Activated T-helper 1 cell treated with anti-CD3 and anti-CD28 coated beads, Interleukin-2, amount 50 U/mL, for 16 hours (primary cell): Measurements from ENCODE around the gene MYO3A.

Experiments used
- DNase-seq, 2 donors: peaks; one replicate each; pipeline ENCODE4 v3.0.0-alpha.2; 2020; ENCODE audit warnings: low read depth in 1 of 2, low spot score in 1 of 2

The MYO3A gene

DNA sequence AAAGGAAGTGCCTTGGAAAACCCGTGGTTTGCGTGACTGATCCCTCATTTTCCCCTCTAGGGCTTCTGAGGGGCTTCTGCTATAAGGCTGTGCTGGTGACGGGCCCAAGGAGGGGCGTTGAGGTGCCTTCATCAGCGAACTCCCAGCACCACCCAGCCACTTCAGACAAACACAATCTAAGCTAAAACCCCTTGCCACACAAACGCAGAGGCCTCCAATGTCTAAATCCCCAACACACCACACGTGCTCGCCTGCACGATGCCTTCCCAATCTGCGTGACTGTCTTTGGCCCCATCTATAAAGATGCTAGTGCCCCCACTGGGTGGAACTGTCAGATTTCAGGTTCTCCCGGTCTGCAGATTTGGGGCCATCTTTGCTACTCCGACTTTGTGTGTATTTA is 278.5 kb downstream of the MYO3A start:
- no peak for DNase-seq

DNA sequence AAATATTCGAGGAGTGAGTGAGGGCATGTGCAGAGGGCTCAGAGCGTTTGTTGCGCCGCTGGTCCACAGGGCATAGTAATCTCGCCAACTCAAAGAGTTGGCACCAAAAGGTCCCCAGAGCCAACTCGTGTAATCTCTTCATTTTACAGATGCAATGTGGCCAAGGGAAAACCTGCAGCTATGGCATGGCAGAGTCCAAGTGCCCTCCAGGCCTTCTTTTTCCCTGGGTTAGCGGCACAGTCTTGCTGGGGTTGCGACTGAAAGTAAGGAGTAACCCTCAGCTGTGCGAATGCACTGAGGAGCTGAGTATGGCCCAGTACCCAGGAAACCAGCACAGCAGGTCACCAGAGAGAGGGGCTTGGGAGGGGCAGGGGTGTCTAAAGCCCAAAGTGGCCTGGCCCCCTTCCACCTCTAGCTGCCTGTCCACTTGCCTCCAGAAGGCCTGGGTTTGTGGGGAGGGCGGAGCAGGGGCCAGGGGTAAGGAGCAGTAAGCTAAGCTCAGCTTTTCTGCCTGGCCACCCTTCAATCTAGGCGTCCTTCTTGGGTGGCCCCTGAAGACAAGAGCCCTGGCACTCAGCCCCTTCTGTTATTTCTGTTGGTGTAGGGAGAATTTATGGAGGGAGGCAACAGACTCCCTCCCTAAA is 279.2 kb downstream of the MYO3A start:
- DNase-seq: no peak

DNA sequence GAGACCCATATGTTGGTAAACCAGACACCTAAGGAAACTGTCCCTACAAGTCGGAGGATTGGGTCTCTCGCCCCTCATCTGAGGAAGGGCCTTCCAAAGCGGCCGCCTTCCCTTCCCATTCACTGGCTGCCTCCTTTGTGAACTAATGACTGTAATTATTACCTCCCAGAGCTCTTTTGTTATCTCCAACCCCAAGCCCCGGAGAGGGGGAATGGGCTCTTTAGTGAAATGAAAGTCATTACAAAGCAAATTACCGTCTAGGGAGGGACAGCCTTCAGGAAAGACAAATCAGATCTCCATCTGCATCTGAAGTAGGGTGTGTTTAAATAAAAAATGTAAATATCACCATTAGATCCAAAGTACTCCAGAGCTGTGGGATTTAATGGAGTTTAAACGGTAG is 280.0 kb downstream of the MYO3A start:
- no peak for DNase-seq

DNA sequence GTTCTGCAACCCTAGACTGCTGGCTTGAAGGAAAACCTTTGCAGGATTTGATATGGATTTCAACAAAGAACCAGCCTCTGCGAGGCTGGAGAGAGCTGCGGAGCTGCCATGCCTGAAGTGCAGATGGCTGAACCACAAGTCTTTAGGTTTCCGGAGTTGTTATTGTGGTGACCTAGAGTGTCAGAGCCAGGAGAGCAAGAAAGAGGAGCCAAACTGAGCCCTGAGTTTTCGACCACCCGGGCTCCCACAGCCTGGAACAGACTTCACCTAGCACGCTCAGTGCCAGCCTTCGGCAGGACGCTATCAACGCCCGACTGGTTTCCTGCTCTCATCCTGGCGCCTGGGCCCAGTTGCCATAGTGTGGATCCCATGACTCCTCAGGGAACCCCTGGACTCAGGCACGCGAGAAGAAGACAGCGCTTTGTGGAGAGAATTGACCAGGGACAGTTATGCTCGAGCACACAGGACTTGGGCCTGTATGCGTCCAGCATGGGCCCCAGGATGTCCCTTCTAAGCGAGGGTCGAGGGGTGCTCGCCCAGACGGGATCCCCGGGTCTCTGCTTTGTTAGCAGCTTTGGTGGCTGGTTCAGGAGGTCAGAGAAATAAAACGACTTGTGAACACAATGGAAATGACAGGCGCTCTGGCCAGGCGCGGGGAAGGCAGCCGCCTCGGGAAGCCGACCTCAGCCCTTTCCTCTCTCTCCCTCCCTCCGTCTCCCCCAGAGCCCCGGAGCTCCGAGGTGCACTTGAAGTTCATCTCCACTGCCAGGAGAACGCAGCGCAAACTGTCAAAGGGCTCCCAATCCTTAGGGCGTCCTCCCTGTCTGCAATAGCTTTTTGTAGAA is 280.7 kb downstream of the MYO3A start:
- no peak for DNase-seq

GRCh38 chr10:26215396-26215934 is 281.4 kb downstream of the MYO3A start:
- no peak for DNase-seq

DNA sequence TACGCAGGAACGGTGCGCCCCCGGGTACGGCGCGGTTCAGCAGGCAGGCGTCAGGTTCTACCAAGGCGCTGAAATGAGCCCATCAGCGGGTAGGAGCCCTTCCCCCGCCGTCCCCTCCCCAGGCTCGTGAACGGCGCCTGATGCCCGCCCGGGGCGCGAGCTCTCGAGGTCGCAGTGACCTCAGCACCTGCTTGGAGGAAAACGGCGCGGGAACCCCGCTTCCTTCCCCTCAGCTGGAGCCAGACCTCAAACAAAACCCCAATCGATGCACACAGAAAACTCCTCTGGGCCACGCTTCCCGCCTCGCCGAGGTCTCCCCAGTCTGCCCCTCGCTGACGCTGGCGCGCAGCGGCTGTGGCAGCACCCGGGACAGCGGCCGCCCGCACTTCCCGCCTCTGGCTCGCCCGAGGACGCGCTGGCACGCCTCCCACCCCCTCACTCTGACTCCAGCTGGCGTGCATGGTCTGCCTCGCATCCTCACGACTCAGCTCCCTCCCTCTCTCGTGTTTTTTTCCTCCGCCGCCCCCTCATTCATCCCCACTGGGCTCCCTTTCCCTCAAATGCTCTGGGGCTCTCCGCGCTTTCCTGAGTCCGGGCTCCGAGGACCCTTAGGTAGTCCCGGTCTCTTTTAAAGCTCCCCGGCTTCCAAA is 282.0 kb downstream of the MYO3A start:
- DNase-seq: no peak

- DNase-seq: no peak
Observed at GRCh38 chr10:26216585-26217395, 282.8 kb downstream of the MYO3A start, which contains the start of gene GAD2. GAD2 (plus strand) TSS chr10:26216774; CDS start chr10:26216810, 36 bp downstream.

GRCh38 chr10:26217396-26218086 is 283.5 kb downstream of the MYO3A start:
- DNase-seq: no peak

GRCh38 chr10:26219676-26220075 is 285.6 kb downstream of the MYO3A start:
- no peak for DNase-seq

DNA sequence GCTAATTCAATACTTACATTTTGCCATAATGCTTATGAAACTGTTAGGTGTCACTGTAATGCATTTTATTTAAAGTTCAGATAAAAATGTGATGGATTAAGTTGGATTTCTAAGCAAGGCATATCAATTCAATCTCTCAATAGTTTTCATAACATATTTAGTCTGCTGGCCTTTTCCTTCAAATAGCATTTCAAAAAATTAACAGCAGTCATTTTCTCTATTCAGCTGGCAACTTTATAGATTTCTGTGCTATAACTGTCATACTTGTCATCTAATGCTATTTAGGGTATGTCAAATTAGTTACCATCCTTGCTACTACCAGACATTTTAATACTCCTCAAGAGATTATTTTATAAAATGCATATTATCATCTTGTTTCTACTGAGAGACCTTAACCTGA is 286.9 kb downstream of the MYO3A start:
- no peak for DNase-seq

DNA sequence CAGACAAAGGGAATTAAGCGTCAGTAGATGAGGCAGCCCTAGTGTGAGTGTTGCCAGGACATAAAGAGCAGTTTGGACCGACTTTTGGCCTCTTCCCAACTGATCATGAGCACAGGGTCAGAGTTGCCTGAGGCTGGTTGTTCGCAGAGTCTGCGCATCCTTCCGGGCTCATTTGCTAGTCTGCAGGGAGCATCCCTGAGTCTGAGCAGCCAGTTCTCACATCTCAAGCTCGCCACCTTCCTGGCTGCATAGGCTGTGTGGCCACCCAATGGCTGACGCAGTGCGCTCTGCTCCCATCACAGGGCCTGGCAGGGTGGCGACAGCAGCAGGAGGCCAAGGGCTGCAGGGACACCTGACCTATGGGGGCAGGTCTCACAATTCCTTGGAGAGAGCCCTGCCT is 287.5 kb downstream of the MYO3A start:
- no peak for DNase-seq

DNA sequence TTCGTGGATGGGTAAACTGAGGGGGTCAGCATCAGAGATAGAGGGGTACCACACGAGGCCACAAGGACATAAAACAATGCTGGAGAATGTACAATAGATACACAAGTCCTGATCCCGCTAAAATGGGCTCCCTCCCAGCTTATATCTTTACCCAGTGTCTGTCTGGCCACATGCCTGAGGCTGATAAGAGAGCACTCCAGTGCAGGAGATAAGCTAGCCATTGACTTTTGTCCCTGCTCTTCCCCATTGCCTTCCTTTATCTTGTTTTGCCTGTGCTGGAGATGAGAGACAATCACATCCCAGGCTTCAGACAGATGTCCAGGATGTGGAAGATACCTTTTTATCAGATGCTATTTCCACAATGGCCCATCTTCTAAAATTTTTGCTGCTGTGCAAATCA is 288.5 kb downstream of the MYO3A start:
- DNase-seq: no peak

DNA sequence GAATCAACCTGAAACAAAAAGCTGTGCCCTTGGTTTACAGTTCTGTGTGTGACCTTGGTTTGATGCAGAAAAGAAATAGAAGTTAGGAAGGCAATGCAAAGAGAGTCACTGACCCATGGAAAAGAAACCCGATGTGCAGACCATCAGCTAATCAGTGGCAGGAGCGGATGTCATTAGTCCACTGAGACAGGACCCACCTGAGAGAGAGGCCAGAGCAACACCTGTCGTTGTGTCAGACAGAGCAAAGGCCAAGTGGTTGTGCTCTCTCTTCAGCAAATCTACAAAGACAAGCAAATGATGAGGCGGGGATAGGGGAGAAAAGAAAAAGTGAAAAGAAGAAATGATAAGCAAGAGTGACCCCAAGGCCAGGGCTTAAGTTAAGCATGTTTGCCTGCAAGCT is 291.3 kb downstream of the MYO3A start:
- DNase-seq: no peak

GRCh38 chr10:26227786-26228185 is 293.8 kb downstream of the MYO3A start:
- no peak for DNase-seq

GRCh38 chr10:26232174-26232573 is 298.1 kb downstream of the MYO3A start:
- DNase-seq: no peak

GRCh38 chr10:26235761-26236160 is 301.7 kb downstream of the MYO3A start:
- DNase-seq: no peak

DNA sequence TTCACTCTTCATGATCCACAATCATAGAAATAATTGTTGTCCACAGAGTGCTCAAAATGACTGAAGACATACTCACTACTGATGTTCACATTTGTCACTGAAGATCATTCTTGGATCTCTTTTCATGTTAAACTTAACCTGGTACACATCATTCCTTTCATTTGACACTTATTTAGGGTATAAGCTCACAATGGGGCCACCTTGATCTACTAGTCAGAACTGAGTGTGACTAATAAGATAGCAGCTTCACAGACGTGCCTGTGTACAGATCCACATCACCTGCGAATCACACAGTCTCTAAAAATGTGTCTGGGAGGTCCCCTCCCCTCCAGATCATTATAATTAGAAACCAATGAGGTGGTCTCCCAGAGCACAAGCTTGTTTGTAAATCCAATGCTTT is 304.3 kb downstream of the MYO3A start:
- no peak for DNase-seq

- no peak for DNase-seq
Observed at GRCh38 chr10:26242706-26243350, 308.8 kb downstream of the MYO3A start.

GRCh38 chr10:26243351-26243720 is 309.3 kb downstream of the MYO3A start:
- no peak for DNase-seq

- no peak for DNase-seq
Observed at GRCh38 chr10:26249681-26250080, 315.7 kb downstream of the MYO3A start.
